NCI-H2171 treated with DMSO at 0.1 percent for 48 hours (cell line): ENCODE measurements around the gene FFAR2.
"Not testable (repeated sequence)": the region's sequence is repeated elsewhere in the genome, so short reads cannot be mapped to it uniquely, and the experiment has no call there.

Source experiments
- DNase-seq: peaks from one replicate; lab custom pipeline; 2025; lab: John Stamatoyannopoulos, UW

The FFAR2 gene

GRCh38 chr19:35447606-35448469 is at the start of gene FFAR2:
TSS of gene FFAR2 (plus strand) at chr19:35448257. CDS start at chr19:35449715, 1,458 bp downstream.
- DNase-seq: no peak

GRCh38 chr19:35398570-35398969 is 49.5 kb upstream of the FFAR2 start:
- DNase-seq: no peak

GRCh38 chr19:35399231-35399630 is 48.8 kb upstream of the FFAR2 start:
- no peak for DNase-seq

- DNase-seq: no peak
Measured at GRCh38 chr19:35399948-35400772, 47.9 kb upstream of the FFAR2 start.

- DNase-seq: no peak
Measured at GRCh38 chr19:35400773-35401100, 47.3 kb upstream of the FFAR2 start.

- DNase-seq: not testable (repeated sequence)
Measured at GRCh38 chr19:35401416-35401815, 46.6 kb upstream of the FFAR2 start.

GRCh38 chr19:35403116-35403760 is 44.8 kb upstream of the FFAR2 start:
- DNase-seq: no peak

GRCh38 chr19:35404879-35405622 is 43.0 kb upstream of the FFAR2 start:
- DNase-seq: no peak

GRCh38 chr19:35407619-35408018 is 40.4 kb upstream of the FFAR2 start:
- no peak for DNase-seq

- no peak for DNase-seq
Measured at GRCh38 chr19:35408284-35409171, 39.5 kb upstream of the FFAR2 start.

GRCh38 chr19:35409191-35409590 is 38.9 kb upstream of the FFAR2 start:
- DNase-seq: no peak

GRCh38 chr19:35410487-35410886 is 37.6 kb upstream of the FFAR2 start:
- no peak for DNase-seq

- DNase-seq: no peak
Measured at GRCh38 chr19:35414442-35414841, 33.6 kb upstream of the FFAR2 start.

GRCh38 chr19:35416331-35416730 is 31.7 kb upstream of the FFAR2 start:
- DNase-seq: no peak

GRCh38 chr19:35417278-35417677 is 30.8 kb upstream of the FFAR2 start:
- DNase-seq: no peak

GRCh38 chr19:35417713-35418534 is 30.1 kb upstream of the FFAR2 start:
- no peak for DNase-seq

GRCh38 chr19:35419046-35419445 is 29.0 kb upstream of the FFAR2 start:
- DNase-seq: no peak

- DNase-seq: no peak
Measured at GRCh38 chr19:35419805-35420204, 28.3 kb upstream of the FFAR2 start.

- DNase-seq: no peak
Measured at GRCh38 chr19:35421362-35421761, 26.7 kb upstream of the FFAR2 start.

GRCh38 chr19:35423406-35423805 is 24.7 kb upstream of the FFAR2 start:
- DNase-seq: not testable (repeated sequence)
